ENCODE results near the gene CRPPA. TPM values are rescaled to one million over a fixed set of nuclear protein-coding genes. Genes with fewer than 3 reads are reported as not detected.
"Not testable (repeated sequence)": the region's sequence is repeated elsewhere in the genome, so short reads cannot be mapped to it uniquely, and the experiment has no call there.

The CRPPA gene
- 6.6 TPM for total RNA-seq
- polyA plus RNA-seq (ENCODE audit: insufficient read depth in 1 of 8, insufficient read length in 8 of 8, low replicate concordance in 1 of 8): 1 to 10 TPM; 2.1 to 5.3 (median 4.3) TPM
- long read RNA-seq, donor 1, full-length matches to known transcripts: 1 of 1 reads
- long read RNA-seq, donor 1, partial matches to known transcripts: 0 of 1 reads
- long read RNA-seq, donor 1, other reads (novel, unspliced or antisense): 0 of 1 reads
- long read RNA-seq, donor 2: 0 reads
- long read RNA-seq, donor 3, full-length matches to known transcripts: 1 of 1 reads
- long read RNA-seq, donor 3, partial matches to known transcripts: 0 of 1 reads
- long read RNA-seq, donor 3, other reads (novel, unspliced or antisense): 0 of 1 reads
- long read RNA-seq, donor 4: 0 reads
- long read RNA-seq, donor 5: 0 reads
- long read RNA-seq, donor 6, partial matches to known transcripts: 0 of 1 reads
- long read RNA-seq, donor 6, other reads (novel, unspliced or antisense): 0 of 1 reads
- long read RNA-seq, donor 7: 0 reads
- long read RNA-seq, donor 8: 0 reads
- long read RNA-seq, donor 9: 0 reads
- long read RNA-seq, donor 10: 0 reads
- long read RNA-seq, donor 11: 0 reads

- Histone ChIP-seq H3K36me3 (ENCODE audit: control insufficient read depth, insufficient read depth, low read length) (no peaks in the 10 kb centered on the region), H3K4me1 (ENCODE audit: control insufficient read depth, insufficient read depth, low read length) (peaks cover 17% of the 10 kb centered on the region), H3K9me3 (replicated peaks; ENCODE audit: control insufficient read depth, low read depth, low read length) (no peaks in the 10 kb centered on the region), H3K27ac (ENCODE audit: low read length) (peak within 1 kb of the TSS; percentile 98), H3K4me3 (ENCODE audit: low read length) (peak within 1 kb of the TSS; percentile 70), H3K27me3 (ENCODE audit: control insufficient read depth, insufficient read depth, low read length) (no peaks in the 10 kb centered on the region)
- DNase-seq: peak; percentile 67
- 3% methylated on average over 45 of the region's 50 CpGs for WGBS (ENCODE audit: insufficient coverage)
Measured at GRCh38 chr7:16421333-16422102, at the start of gene CRPPA. Gene CRPPA, minus strand, starts transcription at chr7:16421538. Its CDS starts 216 bp downstream, at chr7:16421322.

- H3K4me1 ChIP-seq (ENCODE audit: control insufficient read depth, insufficient read depth, low read length): peaks cover 3% of the 10 kb centered on the region
- no peaks in the 10 kb centered on the region for H3K36me3 ChIP-seq (ENCODE audit: control insufficient read depth, insufficient read depth, low read length)
- H3K27me3 ChIP-seq (ENCODE audit: control insufficient read depth, insufficient read depth, low read length): no peaks in the 10 kb centered on the region
- H3K4me3 ChIP-seq (ENCODE audit: low read length): peak within 1 kb of the TSS; percentile 32
- peak within 1 kb of the TSS; percentile 77 for H3K27ac ChIP-seq (ENCODE audit: low read length)
- H3K9me3 ChIP-seq (replicated peaks; ENCODE audit: control insufficient read depth, low read depth, low read length): no peaks in the 10 kb centered on the region
- peak; percentile 95 for DNase-seq
- WGBS (ENCODE audit: insufficient coverage): 0% methylated on average over 1 of the region's 10 CpGs
Measured at GRCh38 chr7:16465469-16466361, 44.4 kb upstream of the CRPPA start, which contains the start of gene SOSTDC1. Gene SOSTDC1, minus strand, starts transcription at chr7:16465738. Its CDS starts 70 bp downstream, at chr7:16465668.

GRCh38 chr7:16463949-16464715 is 42.8 kb upstream of the CRPPA start:
- DNase-seq: peak; percentile 51
- WGBS (ENCODE audit: insufficient coverage): 7% methylated on average over 4 of the region's 10 CpGs

GRCh38 chr7:16463520-16463919 is 42.2 kb upstream of the CRPPA start:
- Histone ChIP-seq H3K4me1 (ENCODE audit: control insufficient read depth, insufficient read depth, low read length) (peaks cover 3% of the 10 kb centered on the region), H3K36me3 (ENCODE audit: control insufficient read depth, insufficient read depth, low read length) (no peaks in the 10 kb centered on the region), H3K27ac (ENCODE audit: low read length) (peak overlapping the region; percentile 21), H3K4me3 (ENCODE audit: low read length) (peak overlapping the region; percentile 29), H3K9me3 (replicated peaks; ENCODE audit: control insufficient read depth, low read depth, low read length) (no peaks in the 10 kb centered on the region), H3K27me3 (ENCODE audit: control insufficient read depth, insufficient read depth, low read length) (no peaks in the 10 kb centered on the region)
- DNase-seq: peak; percentile 72
- WGBS (ENCODE audit: insufficient coverage): no CpG with 5 or more reads among the region's 2 CpGs

More at GRCh38 chr7:16463949-16464715, 42.8 kb upstream of the CRPPA start:
- H3K9me3 ChIP-seq (replicated peaks; ENCODE audit: control insufficient read depth, low read depth, low read length): no peaks in the 10 kb centered on the region
- H3K4me1 ChIP-seq (ENCODE audit: control insufficient read depth, insufficient read depth, low read length): peaks cover 3% of the 10 kb centered on the region
- no peaks in the 10 kb centered on the region for H3K27me3 ChIP-seq (ENCODE audit: control insufficient read depth, insufficient read depth, low read length)
- H3K36me3 ChIP-seq (ENCODE audit: control insufficient read depth, insufficient read depth, low read length): no peaks in the 10 kb centered on the region
- peak overlapping the region; percentile 47 for H3K27ac ChIP-seq (ENCODE audit: low read length)
- peak overlapping the region; percentile 29 for H3K4me3 ChIP-seq (ENCODE audit: low read length)

- DNase-seq: peak; percentile 86
- no peaks in the 10 kb centered on the region for H3K9me3 ChIP-seq (replicated peaks; ENCODE audit: control insufficient read depth, low read depth, low read length)
- WGBS (ENCODE audit: insufficient coverage): 58% methylated on average over 7 of the region's 7 CpGs
- peak overlapping the region; percentile 22 for H3K27ac ChIP-seq (ENCODE audit: low read length)
- peaks cover 3% of the 10 kb centered on the region for H3K4me1 ChIP-seq (ENCODE audit: control insufficient read depth, insufficient read depth, low read length)
- no peaks in the 10 kb centered on the region for H3K27me3 ChIP-seq (ENCODE audit: control insufficient read depth, insufficient read depth, low read length)
- no peaks in the 10 kb centered on the region for H3K36me3 ChIP-seq (ENCODE audit: control insufficient read depth, insufficient read depth, low read length)
- no peak overlapping the region for H3K4me3 ChIP-seq (ENCODE audit: low read length)
Measured at GRCh38 chr7:16462431-16462889, 41.1 kb upstream of the CRPPA start.

- no CpG with 5 or more reads among the region's 2 CpGs for WGBS (ENCODE audit: insufficient coverage)
- Histone ChIP-seq H3K4me3 (ENCODE audit: low read length) (no peak overlapping the region), H3K27me3 (ENCODE audit: control insufficient read depth, insufficient read depth, low read length) (no peaks in the 10 kb centered on the region), H3K27ac (ENCODE audit: low read length) (no peak overlapping the region), H3K36me3 (ENCODE audit: control insufficient read depth, insufficient read depth, low read length) (no peaks in the 10 kb centered on the region), H3K9me3 (replicated peaks; ENCODE audit: control insufficient read depth, low read depth, low read length) (no peaks in the 10 kb centered on the region), H3K4me1 (ENCODE audit: control insufficient read depth, insufficient read depth, low read length) (peaks cover 3% of the 10 kb centered on the region)
- DNase-seq: peak; percentile 15
Measured at GRCh38 chr7:16460789-16461493, 39.6 kb upstream of the CRPPA start.

GRCh38 chr7:16456303-16456702 is 35.0 kb upstream of the CRPPA start:
- H3K27me3 ChIP-seq (ENCODE audit: control insufficient read depth, insufficient read depth, low read length); H3K4me3 ChIP-seq (ENCODE audit: low read length); H3K9me3 ChIP-seq (replicated peaks; ENCODE audit: control insufficient read depth, low read depth, low read length); H3K4me1 ChIP-seq (ENCODE audit: control insufficient read depth, insufficient read depth, low read length); DNase-seq; H3K27ac ChIP-seq (ENCODE audit: low read length); H3K36me3 ChIP-seq (ENCODE audit: control insufficient read depth, insufficient read depth, low read length): not testable (repeated sequence)
- no CpG with 5 or more reads among the region's 1 CpG for WGBS (ENCODE audit: insufficient coverage)

- H3K36me3 ChIP-seq (ENCODE audit: control insufficient read depth, insufficient read depth, low read length): no peaks in the 10 kb centered on the region
- no peaks in the 10 kb centered on the region for H3K27me3 ChIP-seq (ENCODE audit: control insufficient read depth, insufficient read depth, low read length)
- H3K27ac ChIP-seq (ENCODE audit: low read length): no peak overlapping the region
- H3K4me3 ChIP-seq (ENCODE audit: low read length): no peak overlapping the region
- no CpG with 5 or more reads among the region's 1 CpG for WGBS (ENCODE audit: insufficient coverage)
- DNase-seq: no peak
- no peaks in the 10 kb centered on the region for H3K4me1 ChIP-seq (ENCODE audit: control insufficient read depth, insufficient read depth, low read length)
- H3K9me3 ChIP-seq (replicated peaks; ENCODE audit: control insufficient read depth, low read depth, low read length): no peaks in the 10 kb centered on the region
Measured at GRCh38 chr7:16455591-16455990, 34.3 kb upstream of the CRPPA start.

Measured in muscle of leg (tissue), 16 donors.